ENCODE measurements around the gene FRG2C.
"Not testable (repeated sequence)": the region's sequence is repeated elsewhere in the genome, so short reads cannot be mapped to it uniquely, and the experiment has no call there.

Gene FRG2C

DNA sequence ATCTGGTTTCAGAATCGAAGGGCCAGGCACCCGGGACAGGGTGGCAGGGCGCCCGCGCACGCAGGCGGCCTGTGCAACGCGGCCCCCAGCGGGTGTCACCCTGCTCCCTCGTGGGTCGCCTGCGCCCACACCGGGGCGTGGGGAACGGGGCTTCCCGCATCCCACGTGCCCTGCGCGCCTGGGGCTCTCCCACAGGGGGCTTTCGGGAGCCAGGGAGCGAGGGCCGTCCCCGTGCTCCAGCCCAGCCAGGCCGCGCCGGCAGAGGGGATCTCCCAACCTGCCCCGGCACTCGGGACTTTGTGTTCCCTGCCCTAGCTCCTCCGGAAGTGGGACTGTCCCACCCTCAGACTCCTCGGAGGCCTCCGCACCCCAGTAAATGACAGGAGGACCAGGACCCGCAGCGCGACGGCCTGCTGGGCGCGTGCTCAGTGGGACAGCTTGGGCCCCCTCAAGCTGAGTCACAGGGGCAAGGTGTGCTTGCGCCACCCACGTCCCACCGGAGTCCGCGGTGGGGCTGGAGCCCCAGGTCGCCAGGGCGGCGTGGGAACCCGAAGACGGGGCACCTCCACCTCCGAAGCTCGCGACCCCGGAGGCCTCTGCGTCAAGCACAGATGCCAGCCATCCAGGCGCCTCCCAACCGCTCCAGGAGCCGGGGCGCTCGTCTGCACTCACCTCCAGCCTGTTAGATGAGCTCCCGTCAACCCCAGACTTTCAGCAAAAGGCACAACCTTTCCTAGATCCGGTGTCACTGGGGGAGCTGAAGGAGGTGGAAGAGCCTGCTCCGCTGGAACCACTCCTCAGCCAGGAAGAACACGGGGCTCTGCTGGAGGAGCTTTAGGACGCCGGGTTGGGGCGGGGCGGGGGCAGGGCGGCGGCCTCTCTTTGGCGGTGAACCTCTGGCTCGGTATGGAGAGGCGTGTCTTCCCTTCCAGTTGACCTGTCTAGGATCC is 5.5 kb downstream of the FRG2C start:
- DNase-seq, result not testable (repeated sequence)

GRCh38 chr3:75670298-75671286 is 6.5 kb downstream of the FRG2C start:
- not testable (repeated sequence) for DNase-seq

DNA sequence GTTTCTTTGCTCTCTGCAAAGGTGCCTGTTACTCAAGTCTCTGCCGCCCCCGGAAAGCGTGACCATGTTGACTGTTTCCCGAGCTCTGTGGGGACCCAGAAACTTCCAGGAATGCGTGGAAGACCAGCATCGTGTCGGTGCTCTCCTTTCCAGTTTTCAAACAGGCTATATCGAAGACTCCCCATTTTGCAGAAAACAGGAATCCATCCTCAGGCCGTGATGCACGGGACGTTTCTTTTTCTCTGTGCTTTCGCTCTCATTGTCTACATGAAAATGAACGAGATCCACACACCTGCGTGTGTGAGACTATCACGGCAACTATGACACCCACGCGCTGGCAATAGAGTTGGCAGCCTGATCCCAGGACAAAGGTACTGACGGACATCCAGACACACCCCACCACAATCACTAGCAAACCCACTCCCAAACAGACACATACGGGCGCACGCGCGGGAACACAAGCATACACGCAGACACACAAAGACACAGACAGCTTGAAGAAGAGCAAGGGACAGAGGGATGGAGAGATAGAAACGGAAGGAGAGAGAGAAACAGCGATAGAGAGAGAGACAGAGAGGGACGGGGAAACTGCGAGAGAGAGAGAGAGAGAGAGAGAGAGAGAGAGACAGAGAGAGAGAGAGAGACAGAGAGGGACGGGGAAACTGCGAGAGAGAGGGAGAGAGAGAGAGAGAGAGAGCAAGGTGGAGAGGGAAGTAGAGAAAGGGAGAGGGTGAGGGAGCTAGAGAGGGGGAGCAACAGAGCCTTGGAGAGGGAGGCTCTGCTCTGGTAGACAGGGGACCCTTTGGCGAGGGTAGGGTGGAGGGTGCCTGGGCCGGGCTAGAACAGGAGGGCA is 7.4 kb downstream of the FRG2C start:
- DNase-seq, result not testable (repeated sequence)

DNA sequence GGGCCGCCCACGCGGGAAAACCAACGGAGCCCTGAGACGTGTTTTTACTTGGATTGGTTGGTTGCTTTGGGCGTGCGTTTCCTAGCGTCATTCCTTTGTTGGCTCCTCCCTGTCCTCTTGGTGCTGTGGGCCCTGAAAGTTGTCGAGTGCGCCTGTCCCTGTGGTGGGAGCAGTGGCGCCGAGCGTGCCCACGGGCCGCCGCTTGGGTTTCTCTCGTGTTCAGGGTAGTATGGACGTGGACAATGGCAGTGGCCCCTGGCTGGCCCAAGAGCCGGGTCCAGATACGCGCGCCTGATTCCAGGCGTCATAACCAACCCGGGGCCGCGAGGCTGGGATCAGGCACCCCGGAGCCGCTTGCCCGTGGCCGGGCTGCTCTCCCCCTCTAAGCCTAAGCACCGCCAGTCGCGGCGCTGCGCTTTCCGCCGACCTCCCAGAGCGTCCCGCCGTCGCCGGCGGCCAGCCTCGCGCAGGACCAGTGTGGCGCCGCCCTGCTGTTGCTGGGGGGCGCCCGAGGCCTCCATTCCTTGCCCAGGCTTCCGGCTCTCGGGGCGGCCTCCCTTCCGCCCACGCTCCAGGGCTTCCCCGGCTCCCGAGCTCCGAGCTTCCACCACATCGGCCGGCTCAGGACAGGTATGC is 8.1 kb downstream of the FRG2C start:
- DNase-seq, result not testable (repeated sequence)

DNA sequence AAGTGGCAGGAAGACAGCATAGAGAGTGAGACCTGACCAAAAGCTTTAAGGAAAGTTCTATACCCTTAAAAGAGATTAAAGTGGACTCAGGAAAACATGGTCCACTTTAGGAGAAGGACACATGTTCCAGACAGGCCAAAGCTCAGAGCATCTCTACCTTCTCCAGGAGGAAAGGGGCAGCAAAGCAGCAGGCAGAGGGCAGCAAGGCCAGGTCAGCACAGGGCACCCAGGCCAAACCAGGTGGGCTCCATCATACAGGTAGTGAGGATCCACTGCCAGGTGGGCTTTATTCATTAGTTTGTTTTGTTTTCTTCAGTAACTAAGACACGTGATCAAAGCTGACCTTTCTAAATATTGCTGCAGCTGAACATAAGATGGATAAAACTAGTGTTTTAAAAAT is 19.8 kb downstream of the FRG2C start:
- DNase-seq, result not testable (repeated sequence)

- DNase-seq, result no peak
Measured at GRCh38 chr3:75687323-75687722, 23.2 kb downstream of the FRG2C start.

DNA sequence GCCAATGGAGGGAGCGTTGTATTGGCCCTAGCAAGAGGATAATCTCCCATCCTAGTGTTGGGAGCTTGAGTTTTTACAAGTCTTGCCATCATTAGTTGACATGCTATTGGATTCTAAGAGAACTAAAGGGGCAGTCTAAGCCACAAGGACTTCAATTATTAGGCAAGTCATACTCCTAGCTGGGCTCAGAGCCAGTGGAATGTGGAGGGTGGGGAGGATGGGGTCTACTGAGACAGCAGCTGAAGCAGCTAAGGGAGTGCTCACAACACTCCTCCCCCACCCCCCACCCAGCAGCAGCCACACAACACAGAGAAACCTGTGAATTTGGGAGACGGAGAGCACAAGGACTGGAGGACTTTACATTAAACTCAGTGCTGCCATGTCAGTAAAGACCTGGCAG is 27.9 kb downstream of the FRG2C start:
- no peak for DNase-seq

Measured in NCI-H524 treated with DMSO at 0.1 percent for 48 hours (cell line).